T47D (cell line): ENCODE results near the gene THAP11.
"Not testable (repeated sequence)": the region's sequence is repeated elsewhere in the genome, so short reads cannot be mapped to it uniquely, and the experiment has no call there.

Source experiments
- DNase-seq, 2 experiments: peaks; one replicate each; pipeline versions ENCODE4 v3.0.0 to v3.0.0-alpha.2; 2011 to 2012; ENCODE audit warnings: low read depth in 1 of 2, low spot score in 1 of 2
- JUND ChIP-seq: IDR thresholded peaks from 2 replicates; pipeline ENCODE4 v1.6.1; 2012; ENCODE audit warnings: low read depth
- in situ Hi-C: cut with HindIII; loops from 2 replicates; pipeline ENCODE4 v1.10.0; 2016; ENCODE audit warnings: low sequenced_read_pairs, low pct_unique_long_range_greater_than_20kb

The THAP11 gene

GRCh38 chr16:67857547-67858233, 15.6 kb downstream of the THAP11 start:
- in situ Hi-C loops: no loop called here

GRCh38 chr16:67858500-67858899, 16.4 kb downstream of the THAP11 start:
- no peak for DNase-seq
- TF ChIP-seq JUND: no peak
- in situ Hi-C loops: no loop called here

More at GRCh38 chr16:67857547-67858233, 15.6 kb downstream of the THAP11 start:
- peak in 1 of 2 experiments; percentile 62 for DNase-seq
- no peak for TF ChIP-seq JUND

- in situ Hi-C loops: no loop called here
- DNase-seq: no peak
- no peak for TF ChIP-seq JUND
Measured at GRCh38 chr16:67860589-67861398, 18.7 kb downstream of the THAP11 start.

DNA sequence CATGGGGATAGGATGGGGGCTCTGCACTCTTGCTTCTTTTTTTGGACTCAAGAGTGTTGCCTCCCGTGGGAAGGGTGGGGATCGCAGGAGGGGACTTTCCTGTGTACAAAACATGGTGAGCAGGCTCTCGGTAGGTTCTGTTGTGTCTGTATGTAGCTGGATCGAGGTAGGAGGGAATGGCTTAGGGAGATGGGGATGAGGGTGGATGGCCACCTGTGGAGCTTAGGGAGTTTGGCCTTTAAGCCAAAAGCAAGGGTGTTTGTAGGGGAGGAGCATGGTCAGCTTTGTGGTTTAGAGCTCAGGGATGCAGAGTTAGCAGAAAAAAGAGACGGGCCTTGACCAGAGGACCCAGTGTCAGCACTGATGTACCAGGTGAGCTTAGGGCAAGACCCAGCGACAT, 19.8 kb downstream of the THAP11 start:
- in situ Hi-C loops: no loop called here
- no peak for TF ChIP-seq JUND
- no peak for DNase-seq

GRCh38 chr16:67862623-67863583, 20.8 kb downstream of the THAP11 start:
- in situ Hi-C loops: no loop called here
- no peak for DNase-seq
- TF ChIP-seq JUND: no peak

GRCh38 chr16:67864044-67864443, 21.9 kb downstream of the THAP11 start:
- in situ Hi-C loops, DNase-seq: not testable (repeated sequence)

- TF ChIP-seq JUND: no peak
- in situ Hi-C loops: no loop called here
- DNase-seq: no peak
Measured at GRCh38 chr16:67864594-67864993, 22.5 kb downstream of the THAP11 start.

DNA sequence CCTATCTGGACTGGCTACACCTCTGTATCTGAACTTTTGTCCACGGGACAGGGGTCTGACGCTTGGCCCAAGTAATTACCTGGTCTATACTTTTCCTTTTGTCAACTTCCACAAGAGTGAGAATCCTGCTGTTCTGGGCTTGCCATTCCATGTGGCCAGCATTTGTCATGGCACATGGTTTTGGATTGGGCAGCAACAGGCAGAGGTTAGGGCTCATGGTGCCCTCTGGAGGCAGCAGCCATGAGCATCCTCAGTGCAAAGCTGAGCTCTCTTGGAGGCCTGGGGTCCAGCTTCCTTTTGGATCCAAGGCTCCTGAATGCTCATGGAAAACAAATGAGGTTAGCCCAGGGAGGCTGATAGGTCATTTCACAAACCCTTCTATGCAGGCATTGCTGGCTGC, 23.2 kb downstream of the THAP11 start:
- in situ Hi-C loops: no loop called here
- TF ChIP-seq JUND: no peak
- peak in 1 of 2 experiments; percentile 73 for DNase-seq

- in situ Hi-C loops: no loop called here
- no peak for DNase-seq
- TF ChIP-seq JUND: no peak
Measured at GRCh38 chr16:67868290-67868689, 26.2 kb downstream of the THAP11 start.

- in situ Hi-C loops: no loop called here
- no peak for DNase-seq
- TF ChIP-seq JUND: no peak
Measured at GRCh38 chr16:67869653-67870052, 27.5 kb downstream of the THAP11 start.

- in situ Hi-C loops: no loop called here
- no peak for DNase-seq
Measured at GRCh38 chr16:67871256-67871655, 29.1 kb downstream of the THAP11 start.

GRCh38 chr16:67872131-67872630, 30.1 kb downstream of the THAP11 start:
- TF ChIP-seq JUND: no peak
- no peak for DNase-seq
- in situ Hi-C loops: no loop called here

More at GRCh38 chr16:67871256-67871655, 29.1 kb downstream of the THAP11 start:
- no peak for TF ChIP-seq JUND
